ENCODE data around the gene ME2.
"Not testable (repeated sequence)": the region's sequence is repeated elsewhere in the genome, so short reads cannot be mapped to it uniquely, and the experiment has no call there.

The ME2 gene

GRCh38 chr18:50878345-50879301 lies at the start of gene ME2:
Gene ME2, plus strand, starts transcription at chr18:50879118. Its CDS starts 16,703 bp downstream, at chr18:50895821.
- DNase-seq: peak; percentile 96

- no peak for DNase-seq
These were observed 49.3 kb upstream of the ME2 start for GRCh38 chr18:50829644-50830043.

GRCh38 chr18:50830544-50830943 lies 48.4 kb upstream of the ME2 start:
- DNase-seq: peak; percentile 69

GRCh38 chr18:50832754-50833153 lies 46.2 kb upstream of the ME2 start:
- no peak for DNase-seq

DNA sequence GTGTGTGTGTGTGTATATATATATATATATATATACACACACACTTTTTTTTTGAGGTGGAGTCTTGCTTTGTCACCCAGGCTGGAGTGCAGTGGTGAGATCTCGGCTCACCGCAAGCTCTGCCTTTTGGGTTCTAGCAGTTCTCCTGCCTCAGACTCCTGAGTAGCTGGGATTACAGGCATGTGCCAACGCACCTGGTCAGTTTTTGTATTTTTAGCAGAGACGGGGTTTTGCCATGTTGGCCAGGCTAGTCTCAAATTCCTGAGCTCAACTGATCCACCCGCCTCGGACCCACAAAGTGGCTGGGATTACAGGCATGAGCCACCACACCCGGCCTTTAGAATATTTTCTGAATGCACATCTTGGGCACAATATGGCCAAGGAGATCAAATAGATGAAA lies 45.4 kb upstream of the ME2 start:
- DNase-seq: not testable (repeated sequence)

GRCh38 chr18:50836521-50836957 lies 42.4 kb upstream of the ME2 start:
- DNase-seq: peak; percentile 70

DNA sequence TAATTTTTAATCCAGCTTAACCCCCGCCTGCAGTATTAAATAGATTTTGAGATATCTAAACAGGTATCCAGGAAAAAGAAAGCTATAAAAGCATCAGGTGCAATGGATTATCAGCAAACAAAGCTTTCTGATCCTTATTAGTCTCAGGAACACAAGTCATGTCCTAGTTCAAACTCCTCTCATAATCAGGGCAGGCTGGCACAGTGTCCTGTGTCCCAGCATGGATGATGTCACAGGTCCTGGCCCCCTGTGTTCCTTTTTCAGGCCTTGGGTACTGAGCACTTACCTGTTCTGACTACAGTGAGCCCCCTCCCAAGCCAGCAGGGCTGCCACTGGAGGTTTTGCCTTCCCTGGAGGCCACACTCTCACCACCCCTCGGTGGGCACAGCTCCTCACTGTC lies 39.6 kb upstream of the ME2 start:
- no peak for DNase-seq

GRCh38 chr18:50839996-50840395 lies 38.9 kb upstream of the ME2 start:
- no peak for DNase-seq

DNA sequence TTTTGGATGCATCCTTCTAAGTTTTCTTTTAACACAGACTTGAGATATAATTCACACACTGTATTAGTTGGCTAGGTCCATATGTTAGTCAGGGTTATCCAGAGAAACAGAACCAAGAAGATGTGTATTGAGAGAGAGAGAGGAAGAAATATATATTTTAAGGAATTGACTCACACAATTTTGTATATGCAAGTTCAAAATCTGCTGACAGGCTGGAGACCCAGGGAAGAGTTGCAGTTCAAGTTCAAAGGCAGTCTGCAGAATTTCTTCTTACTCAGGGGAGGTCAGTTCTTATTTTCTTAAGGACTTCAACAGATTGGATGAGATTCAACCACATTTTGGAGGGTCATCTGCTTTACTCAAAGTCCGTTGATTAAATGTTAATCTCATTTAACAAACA lies 36.1 kb upstream of the ME2 start:
- DNase-seq: no peak

- DNase-seq: no peak
These were observed 34.4 kb upstream of the ME2 start for GRCh38 chr18:50844554-50844953.

- DNase-seq: no peak
These were observed 34.0 kb upstream of the ME2 start for GRCh38 chr18:50844960-50845359.

GRCh38 chr18:50847192-50847591 lies 31.7 kb upstream of the ME2 start:
- DNase-seq: no peak

- no peak for DNase-seq
These were observed 30.8 kb upstream of the ME2 start for GRCh38 chr18:50848061-50848551.

- no peak for DNase-seq
These were observed 29.9 kb upstream of the ME2 start for GRCh38 chr18:50848991-50849390.

GRCh38 chr18:50849419-50849821 lies 29.5 kb upstream of the ME2 start:
- no peak for DNase-seq

- DNase-seq: no peak
These were observed 28.4 kb upstream of the ME2 start for GRCh38 chr18:50850307-50851065.

DNA sequence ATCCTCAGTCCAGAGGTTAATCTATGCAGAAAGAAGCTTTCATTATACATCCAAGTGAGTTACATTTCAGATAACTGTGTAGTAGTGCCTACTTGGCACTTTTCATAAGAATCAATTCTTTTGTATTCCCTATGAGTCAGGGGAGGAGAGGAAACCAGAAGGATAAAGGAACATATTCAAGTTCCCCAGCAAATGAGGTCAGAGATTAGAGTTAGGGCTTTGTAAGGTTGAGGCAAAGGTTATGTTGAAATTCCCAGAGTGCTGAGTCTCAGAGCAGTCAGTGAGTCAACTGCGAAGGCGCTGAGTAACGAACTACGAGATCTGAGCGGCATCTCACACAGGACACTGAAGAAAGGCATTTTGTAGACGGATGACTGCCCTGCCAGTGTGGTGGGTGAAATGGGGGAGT lies 25.1 kb upstream of the ME2 start:
- no peak for DNase-seq

DNA sequence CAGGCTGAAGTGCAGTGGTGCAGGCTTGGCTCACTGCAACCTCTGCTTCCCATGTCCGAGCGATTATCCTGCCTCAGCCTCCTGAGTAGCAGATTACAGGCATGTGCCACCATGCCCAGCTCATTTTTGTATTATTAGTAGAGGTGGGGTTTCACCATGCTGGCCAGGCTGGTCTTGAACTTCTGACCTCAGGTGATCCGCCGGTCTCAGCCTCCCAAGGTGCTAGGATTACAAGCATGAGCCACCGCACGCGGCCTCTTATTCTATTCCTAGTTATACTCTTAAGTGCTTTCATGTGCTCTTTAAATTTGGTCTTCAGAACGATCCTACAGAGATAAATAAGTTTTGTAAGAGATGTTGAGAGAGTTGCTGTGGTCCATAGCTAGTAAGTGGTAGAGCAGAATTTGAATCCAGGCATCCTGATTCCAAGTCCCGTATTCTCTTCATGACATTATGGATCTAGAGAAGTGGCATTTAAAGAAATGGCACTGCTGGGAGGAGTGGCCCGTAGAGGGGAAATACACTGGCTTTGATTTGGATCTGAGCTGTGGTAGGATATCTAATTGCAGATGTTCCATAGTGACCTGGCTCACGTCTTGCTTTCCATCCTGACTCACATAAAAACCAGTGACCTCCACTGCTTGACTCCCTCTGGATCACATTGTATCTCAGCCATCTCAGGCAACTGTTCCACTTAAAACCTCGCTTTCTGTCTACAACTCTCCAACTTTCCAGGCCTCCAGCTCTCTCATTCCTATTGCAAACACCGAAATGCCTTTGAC lies 22.8 kb upstream of the ME2 start:
- DNase-seq: no peak

- DNase-seq: not testable (repeated sequence)
These were observed 21.8 kb upstream of the ME2 start for GRCh38 chr18:50857166-50857565.

DNA sequence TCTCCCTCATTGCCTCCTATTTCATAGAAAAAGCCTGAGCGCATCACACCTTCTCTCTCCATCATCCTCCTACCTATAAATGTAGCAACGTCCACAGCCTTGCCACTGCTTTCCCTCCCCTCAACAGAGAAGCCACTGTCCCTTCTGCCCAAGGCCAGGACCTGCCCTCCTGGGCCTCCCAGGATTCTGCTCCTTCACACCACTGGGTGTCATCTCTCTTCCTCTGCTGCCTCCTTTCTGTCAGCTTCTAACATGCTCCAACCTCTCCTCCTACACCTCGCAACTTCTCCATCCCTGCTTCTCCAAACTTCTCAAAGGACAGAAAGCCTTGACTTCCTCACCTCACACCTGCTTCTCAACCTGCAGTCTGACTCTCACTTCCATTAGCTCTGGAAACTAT lies 21.2 kb upstream of the ME2 start:
- DNase-seq: no peak

GRCh38 chr18:50859793-50860555 lies 18.9 kb upstream of the ME2 start:
- no peak for DNase-seq

DNA sequence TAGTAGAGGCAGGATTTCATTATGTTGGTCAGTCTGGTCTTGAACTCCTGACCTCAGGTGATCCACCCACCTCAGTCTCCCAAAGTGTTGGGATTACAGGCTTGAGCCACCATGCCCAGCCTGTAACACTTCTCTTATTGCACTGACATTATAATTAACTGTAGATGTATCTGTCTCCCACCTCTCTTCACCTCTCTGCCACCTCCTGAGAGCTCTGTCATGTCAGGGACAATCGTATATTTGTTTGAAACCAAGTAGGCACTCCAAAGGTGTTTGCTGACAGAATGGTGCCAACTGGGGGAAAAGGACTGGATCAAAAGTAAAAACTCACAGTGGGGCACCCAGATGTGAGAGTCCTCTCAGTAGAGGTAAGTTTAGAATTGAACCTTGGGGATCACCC lies 17.3 kb upstream of the ME2 start:
- DNase-seq: no peak
